ENCODE results near the gene ZDHHC11B. TPM values are rescaled to one million over a fixed set of nuclear protein-coding genes. Genes with fewer than 3 reads are reported as not detected.

Gene ZDHHC11B
- total and polyA plus RNA-seq, 2 experiments from 2014 or later = 4.2 to 4.4 TPM

DNA sequence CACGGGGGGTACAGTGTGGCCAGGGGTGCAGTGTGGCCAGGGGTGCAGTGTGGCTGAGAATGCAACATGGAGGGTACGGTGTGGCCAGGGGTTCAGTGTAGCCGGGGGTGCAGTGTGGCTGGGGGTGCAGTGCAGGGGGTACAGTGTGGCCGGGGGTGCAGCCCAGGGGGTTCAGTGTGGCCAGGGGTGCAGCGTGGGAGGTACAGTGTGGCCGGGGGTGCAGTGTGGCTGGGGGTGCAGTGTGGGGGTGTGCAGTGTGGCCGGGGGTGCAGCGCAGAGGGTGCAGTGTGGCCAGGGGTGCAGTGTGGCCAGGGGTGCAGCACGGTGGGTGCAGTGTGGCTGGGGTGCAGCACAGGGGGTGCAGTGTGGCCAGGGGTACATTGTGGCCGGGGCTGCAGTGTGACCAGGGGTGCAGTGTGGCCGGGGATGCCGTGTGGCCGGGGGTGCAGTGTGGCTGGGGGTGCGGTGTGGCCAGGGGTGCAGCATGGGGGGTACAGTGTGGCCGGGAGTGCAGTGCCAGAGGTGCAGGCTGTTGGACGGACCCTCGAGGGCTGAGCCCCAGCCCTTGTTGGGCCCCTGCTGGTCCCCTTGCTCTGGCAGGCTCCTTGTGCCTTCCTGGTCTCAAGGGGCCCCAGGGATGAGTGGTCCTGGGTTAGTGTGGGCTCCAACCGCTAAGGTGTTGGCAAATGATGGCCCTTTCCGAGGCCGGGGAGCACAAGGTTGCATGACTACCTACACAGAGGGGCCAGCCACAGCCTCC lies 109.2 kb downstream of the ZDHHC11B start:
- TF ChIP-seq, protein P1, sequence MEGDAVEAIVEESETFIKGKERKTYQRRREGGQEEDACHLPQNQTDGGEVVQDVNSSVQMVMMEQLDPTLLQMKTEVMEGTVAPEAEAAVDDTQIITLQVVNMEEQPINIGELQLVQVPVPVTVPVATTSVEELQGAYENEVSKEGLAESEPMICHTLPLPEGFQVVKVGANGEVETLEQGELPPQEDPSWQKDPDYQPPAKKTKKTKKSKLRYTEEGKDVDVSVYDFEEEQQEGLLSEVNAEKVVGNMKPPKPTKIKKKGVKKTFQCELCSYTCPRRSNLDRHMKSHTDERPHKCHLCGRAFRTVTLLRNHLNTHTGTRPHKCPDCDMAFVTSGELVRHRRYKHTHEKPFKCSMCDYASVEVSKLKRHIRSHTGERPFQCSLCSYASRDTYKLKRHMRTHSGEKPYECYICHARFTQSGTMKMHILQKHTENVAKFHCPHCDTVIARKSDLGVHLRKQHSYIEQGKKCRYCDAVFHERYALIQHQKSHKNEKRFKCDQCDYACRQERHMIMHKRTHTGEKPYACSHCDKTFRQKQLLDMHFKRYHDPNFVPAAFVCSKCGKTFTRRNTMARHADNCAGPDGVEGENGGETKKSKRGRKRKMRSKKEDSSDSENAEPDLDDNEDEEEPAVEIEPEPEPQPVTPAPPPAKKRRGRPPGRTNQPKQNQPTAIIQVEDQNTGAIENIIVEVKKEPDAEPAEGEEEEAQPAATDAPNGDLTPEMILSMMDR (IDR thresholded peaks at IDR 0.05; ENCODE audit: low read depth, low read length) = no peak

DNA sequence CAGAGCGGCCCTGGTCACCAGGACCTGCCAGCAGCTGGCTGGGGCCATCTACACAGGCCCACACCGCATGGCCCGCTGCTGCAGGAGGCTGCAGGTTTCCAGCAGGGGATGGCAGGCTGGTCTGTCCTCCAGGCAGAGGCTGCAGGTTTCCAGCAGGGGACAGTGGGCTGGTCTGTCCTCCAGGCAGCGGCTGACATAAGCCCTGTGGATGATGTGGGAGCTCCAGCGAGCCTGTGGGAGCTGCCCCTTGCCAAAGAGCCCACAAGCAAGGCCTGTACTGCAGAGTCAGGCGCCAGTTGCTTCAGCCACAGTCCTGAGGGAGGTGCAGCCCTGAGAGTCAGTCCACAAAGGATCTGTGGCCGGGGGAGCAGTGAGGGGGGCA lies 109.9 kb downstream of the ZDHHC11B start:
- H3K4me1 ChIP-seq (ENCODE audit: low read depth) = peaks cover 8% of the 10 kb centered on the region
- TF ChIP-seq, protein P1 (IDR thresholded peaks at IDR 0.05; ENCODE audit: low read depth, low read length) = no peak
- no peaks in the 10 kb centered on the region for H3K36me3 ChIP-seq
- no peak overlapping the region for H3K27ac ChIP-seq
- H3K9me3 ChIP-seq (ENCODE audit: low read depth) = no peaks in the 10 kb centered on the region
- no peak for DNase-seq (ENCODE audit: low read depth in 1 of 2, low spot score in 1 of 2)
- H3K27me3 ChIP-seq = no peaks in the 10 kb centered on the region
- H3K4me3 ChIP-seq = no peak overlapping the region

More for the DNA sequence above, 109.2 kb downstream of the ZDHHC11B start:
- no peaks in the 10 kb centered on the region for H3K27me3 ChIP-seq
- no peak overlapping the region for H3K27ac ChIP-seq
- no peaks in the 10 kb centered on the region for H3K9me3 ChIP-seq (ENCODE audit: low read depth)
- peaks cover 8% of the 10 kb centered on the region for H3K4me1 ChIP-seq (ENCODE audit: low read depth)
- H3K36me3 ChIP-seq = no peaks in the 10 kb centered on the region
- DNase-seq (ENCODE audit: low read depth in 1 of 2, low spot score in 1 of 2) = no peak
- H3K4me3 ChIP-seq = no peak overlapping the region

DNA sequence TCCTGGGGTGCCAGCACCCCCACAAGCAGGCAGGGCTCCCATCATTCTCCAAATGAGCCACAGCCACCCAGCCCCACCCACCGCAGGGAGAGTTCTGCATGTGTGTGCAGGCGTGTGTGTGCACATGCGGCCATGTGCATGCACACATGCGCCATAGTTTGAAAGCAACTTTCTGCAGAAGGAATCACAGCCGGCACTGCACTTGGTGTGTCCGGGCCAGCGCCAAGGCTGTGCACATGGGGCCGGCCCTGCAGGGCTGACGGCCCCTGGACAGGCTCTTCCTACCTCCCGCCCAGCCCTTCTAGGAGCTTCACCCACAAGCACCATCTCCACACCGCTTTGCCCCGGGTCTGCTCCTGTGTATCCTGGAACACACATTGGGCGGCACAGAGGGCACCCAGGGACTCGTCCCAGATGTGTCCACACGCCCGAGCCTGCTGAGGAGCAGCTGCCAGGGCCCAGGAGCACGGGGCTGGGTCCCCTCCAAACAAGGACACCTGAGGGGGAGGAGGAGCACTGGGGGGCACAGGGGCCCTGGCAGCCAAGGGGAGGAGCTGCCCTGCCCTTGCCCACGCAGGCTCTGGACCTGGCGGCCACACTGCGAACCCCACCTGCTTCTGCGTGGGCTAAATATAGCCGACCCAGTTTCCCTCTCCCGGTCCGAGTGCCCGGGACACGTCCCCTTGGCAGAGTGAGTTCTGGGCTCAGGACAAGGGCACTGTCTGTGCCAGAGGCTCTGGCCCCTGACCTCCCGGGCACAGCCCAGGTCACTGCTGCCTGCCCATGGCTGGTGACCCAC lies 110.5 kb downstream of the ZDHHC11B start:
- no peaks in the 10 kb centered on the region for H3K9me3 ChIP-seq (ENCODE audit: low read depth)
- TF ChIP-seq, protein P1 (IDR thresholded peaks at IDR 0.05; ENCODE audit: low read depth, low read length) = no peak
- H3K27me3 ChIP-seq = no peaks in the 10 kb centered on the region
- H3K27ac ChIP-seq = no peak overlapping the region
- H3K4me3 ChIP-seq = no peak overlapping the region
- DNase-seq (ENCODE audit: low read depth in 1 of 2, low spot score in 1 of 2) = no peak
- peaks cover 8% of the 10 kb centered on the region for H3K4me1 ChIP-seq (ENCODE audit: low read depth)
- H3K36me3 ChIP-seq = no peaks in the 10 kb centered on the region

- Histone ChIP-seq H3K27me3 (no peaks in the 10 kb centered on the region), H3K4me1 (ENCODE audit: low read depth) (peaks cover 8% of the 10 kb centered on the region), H3K27ac (no peak overlapping the region), H3K9me3 (ENCODE audit: low read depth) (no peaks in the 10 kb centered on the region), H3K4me3 (no peak overlapping the region), H3K36me3 (no peaks in the 10 kb centered on the region)
- no peak for DNase-seq (ENCODE audit: low read depth in 1 of 2, low spot score in 1 of 2)
- TF ChIP-seq, protein P1 (IDR thresholded peaks at IDR 0.05; ENCODE audit: low read depth, low read length) = no peak
Observed at GRCh38 chr5:673161-673830, 111.2 kb downstream of the ZDHHC11B start.

DNA sequence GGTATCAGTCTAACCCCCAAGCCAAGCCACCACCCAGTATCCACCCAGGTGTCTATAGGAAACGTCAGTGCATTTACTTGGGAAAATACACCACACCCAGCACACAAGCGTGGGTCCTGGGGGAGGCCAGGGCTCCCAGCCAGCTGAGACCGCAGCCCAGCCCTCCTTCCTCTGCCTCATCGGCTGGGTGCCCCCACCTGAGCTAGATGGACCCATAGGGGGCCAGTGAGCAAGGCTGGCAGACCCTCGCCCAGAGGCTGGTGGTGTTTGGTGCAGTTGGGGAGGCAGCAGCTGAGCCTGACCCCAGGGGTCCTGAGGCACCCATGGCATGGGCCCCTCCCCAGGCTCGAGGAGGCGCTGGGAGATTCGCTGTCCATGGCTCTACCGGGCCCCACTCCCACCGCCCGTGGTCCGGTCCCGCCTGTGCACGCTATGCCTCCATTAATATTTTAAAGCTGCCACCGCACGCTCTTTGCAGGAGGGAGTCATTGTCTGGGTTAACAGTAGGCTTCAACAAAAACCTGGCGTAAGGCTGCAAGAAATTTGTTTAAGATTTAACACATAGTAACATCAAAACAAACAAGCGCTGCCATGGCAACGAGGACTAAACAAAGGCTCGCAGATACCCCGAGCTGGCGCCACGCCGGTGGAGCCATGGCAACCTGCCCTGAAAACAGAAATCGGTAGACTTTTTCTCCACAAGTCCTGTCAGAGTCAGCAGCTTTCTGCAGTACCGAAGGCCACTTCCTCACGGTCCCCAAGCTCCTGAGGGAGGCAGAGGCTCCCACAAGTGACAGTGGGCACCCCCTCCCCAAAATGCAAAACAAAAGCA lies 112.0 kb downstream of the ZDHHC11B start:
- Histone ChIP-seq H3K4me1 (ENCODE audit: low read depth) (peaks cover 8% of the 10 kb centered on the region), H3K4me3 (no peak overlapping the region), H3K27me3 (no peaks in the 10 kb centered on the region), H3K36me3 (no peaks in the 10 kb centered on the region), H3K27ac (no peak overlapping the region), H3K9me3 (ENCODE audit: low read depth) (no peaks in the 10 kb centered on the region)
- DNase-seq (ENCODE audit: low read depth in 1 of 2, low spot score in 1 of 2) = peak; percentile 28 to 91
- TF ChIP-seq, protein P1 (IDR thresholded peaks at IDR 0.05; ENCODE audit: low read depth, low read length) = no peak
